ENCODE data around the gene TMCC1. TPM values are rescaled to one million over a fixed set of nuclear protein-coding genes. Genes with fewer than 3 reads are reported as not detected.

TMCC1 gene
- total RNA-seq, 1 experiment from 2014 or later: 6.2 TPM

DNA sequence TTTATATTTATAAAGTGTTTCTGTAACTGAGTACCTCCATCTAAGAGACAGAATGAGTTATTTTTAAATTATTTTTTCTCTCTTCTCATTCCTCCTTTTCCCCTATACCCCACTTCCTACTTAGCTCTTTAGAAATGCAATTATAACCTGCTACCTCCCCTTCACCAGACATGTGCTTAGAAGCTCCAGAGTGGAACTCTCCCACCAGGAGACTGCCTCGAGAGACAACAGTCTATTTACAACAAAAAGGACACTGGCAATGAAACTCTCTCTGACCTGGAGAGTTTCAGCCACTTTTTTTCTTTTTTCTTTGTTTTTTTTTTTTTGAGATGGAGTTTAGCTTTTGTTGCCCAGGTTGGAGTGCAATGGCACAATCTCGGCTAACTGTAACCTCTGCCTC lies 177.7 kb downstream of the TMCC1 start:
- no peak for DNase-seq

GRCh38 chr3:129708328-129708861 lies 185.1 kb downstream of the TMCC1 start:
- Histone ChIP-seq H3K27ac (ENCODE audit: low read length) (no peak overlapping the region), H3K27me3 (ENCODE audit: low read length) (no peaks in the 10 kb centered on the region), H2AFZ (ENCODE audit: low read length) (no peak overlapping the region), H4K20me1 (ENCODE audit: low read length) (no peaks in the 10 kb centered on the region), H3K36me3 (ENCODE audit: low read depth, low read length) (no peaks in the 10 kb centered on the region), H3K4me2 (ENCODE audit: low read length) (no peak overlapping the region), H3K4me3 (ENCODE audit: low read length) (no peak overlapping the region), H3K4me1 (ENCODE audit: insufficient read depth, low read length) (no peaks in the 10 kb centered on the region), H3K9me3 (ENCODE audit: low read length) (no peaks in the 10 kb centered on the region), H3K79me2 (ENCODE audit: low read length) (0 out of 2 replicates have a peak, but pooled peaks cover 6% of the 10 kb centered on the region), H3K9ac (ENCODE audit: low read length) (no peak overlapping the region), H3F3A (ENCODE audit: low read length, unreplicated experiment) (no peaks in the 10 kb centered on the region), H3K9me2 (replicated peaks; ENCODE audit: low read length) (no peaks in the 10 kb centered on the region)
- DNase-seq: no peak
- no peak for ATAC-seq
- ChIA-PET CTCF (no interaction called here), POLR2A (ENCODE audit: unreplicated experiment) (interaction anchor here (0.7 kb wide), 1 partner anchor 829 kb away, joined by 5 read pairs; no protein-coding TSS in a partner anchor)
- intact Hi-C loops (cut with micrococcal nuclease): no loop called here
- TF ChIP-seq EZH2 (IDR thresholded peaks at IDR 0.05; ENCODE audit: low read length, unreplicated experiment) (no peak), EZH2phosphoT487 (IDR thresholded peaks at IDR 0.05; ENCODE audit: borderline replicate concordance, low read length) (no peak)
- TF ChIP-seq, protein P1, sequence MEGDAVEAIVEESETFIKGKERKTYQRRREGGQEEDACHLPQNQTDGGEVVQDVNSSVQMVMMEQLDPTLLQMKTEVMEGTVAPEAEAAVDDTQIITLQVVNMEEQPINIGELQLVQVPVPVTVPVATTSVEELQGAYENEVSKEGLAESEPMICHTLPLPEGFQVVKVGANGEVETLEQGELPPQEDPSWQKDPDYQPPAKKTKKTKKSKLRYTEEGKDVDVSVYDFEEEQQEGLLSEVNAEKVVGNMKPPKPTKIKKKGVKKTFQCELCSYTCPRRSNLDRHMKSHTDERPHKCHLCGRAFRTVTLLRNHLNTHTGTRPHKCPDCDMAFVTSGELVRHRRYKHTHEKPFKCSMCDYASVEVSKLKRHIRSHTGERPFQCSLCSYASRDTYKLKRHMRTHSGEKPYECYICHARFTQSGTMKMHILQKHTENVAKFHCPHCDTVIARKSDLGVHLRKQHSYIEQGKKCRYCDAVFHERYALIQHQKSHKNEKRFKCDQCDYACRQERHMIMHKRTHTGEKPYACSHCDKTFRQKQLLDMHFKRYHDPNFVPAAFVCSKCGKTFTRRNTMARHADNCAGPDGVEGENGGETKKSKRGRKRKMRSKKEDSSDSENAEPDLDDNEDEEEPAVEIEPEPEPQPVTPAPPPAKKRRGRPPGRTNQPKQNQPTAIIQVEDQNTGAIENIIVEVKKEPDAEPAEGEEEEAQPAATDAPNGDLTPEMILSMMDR (conservative IDR thresholded peaks at IDR 0.05; ENCODE audit: low read depth, low read length): no peak
- BruUV-seq (replicated peaks): no TSS peak

More for the DNA sequence above, 177.7 kb downstream of the TMCC1 start:
- Histone ChIP-seq H3K36me3 (ENCODE audit: low read depth, low read length) (no peaks in the 10 kb centered on the region), H3K9me2 (replicated peaks; ENCODE audit: low read length) (no peaks in the 10 kb centered on the region), H3F3A (ENCODE audit: low read length, unreplicated experiment) (no peaks in the 10 kb centered on the region), H3K4me2 (ENCODE audit: low read length) (no peak overlapping the region), H4K20me1 (ENCODE audit: low read length) (no peaks in the 10 kb centered on the region), H3K27me3 (ENCODE audit: low read length) (no peaks in the 10 kb centered on the region), H3K4me3 (ENCODE audit: low read length) (no peak overlapping the region), H3K27ac (ENCODE audit: low read length) (no peak overlapping the region), H3K79me2 (ENCODE audit: low read length) (no peaks in the 10 kb centered on the region), H2AFZ (ENCODE audit: low read length) (no peak overlapping the region), H3K9me3 (ENCODE audit: low read length) (no peaks in the 10 kb centered on the region), H3K4me1 (ENCODE audit: insufficient read depth, low read length) (no peaks in the 10 kb centered on the region), H3K9ac (ENCODE audit: low read length) (no peak overlapping the region)
- intact Hi-C loops (cut with micrococcal nuclease): no loop called here
- CTCF ChIA-PET: interaction anchor here (0.7 kb wide), 1 partner anchor 332 kb away, joined by 3 read pairs; no protein-coding TSS in a partner anchor
- no TSS peak for BruUV-seq (replicated peaks)
- no peak for ATAC-seq
- POLR2A ChIA-PET (ENCODE audit: unreplicated experiment): no interaction called here
- no peak for TF ChIP-seq EZH2 (IDR thresholded peaks at IDR 0.05; ENCODE audit: low read length, unreplicated experiment)
- TF ChIP-seq, protein P1 (conservative IDR thresholded peaks at IDR 0.05; ENCODE audit: low read depth, low read length): no peak
- no peak for TF ChIP-seq EZH2phosphoT487 (IDR thresholded peaks at IDR 0.05; ENCODE audit: borderline replicate concordance, low read length)

- H3K79me2 ChIP-seq (ENCODE audit: low read length): 0 out of 2 replicates have a peak, but pooled peaks cover 6% of the 10 kb centered on the region
- no peaks in the 10 kb centered on the region for H3K4me1 ChIP-seq (ENCODE audit: insufficient read depth, low read length)
- no TSS peak for BruUV-seq (replicated peaks)
- H3F3A ChIP-seq (ENCODE audit: low read length, unreplicated experiment): no peaks in the 10 kb centered on the region
- no peak for ATAC-seq
- intact Hi-C loops (cut with micrococcal nuclease): no loop called here
- H3K4me3 ChIP-seq (ENCODE audit: low read length): no peak overlapping the region
- no peak overlapping the region for H2AFZ ChIP-seq (ENCODE audit: low read length)
- ChIA-PET POLR2A (ENCODE audit: unreplicated experiment) (no interaction called here), CTCF (no interaction called here)
- no peak overlapping the region for H3K4me2 ChIP-seq (ENCODE audit: low read length)
- H3K36me3 ChIP-seq (ENCODE audit: low read depth, low read length): no peaks in the 10 kb centered on the region
- H3K9me2 ChIP-seq (replicated peaks; ENCODE audit: low read length): no peaks in the 10 kb centered on the region
- TF ChIP-seq EZH2phosphoT487 (IDR thresholded peaks at IDR 0.05; ENCODE audit: borderline replicate concordance, low read length) (no peak), EZH2 (IDR thresholded peaks at IDR 0.05; ENCODE audit: low read length, unreplicated experiment) (no peak)
- TF ChIP-seq, protein P1 (conservative IDR thresholded peaks at IDR 0.05; ENCODE audit: low read depth, low read length): no peak
- no peaks in the 10 kb centered on the region for H4K20me1 ChIP-seq (ENCODE audit: low read length)
- H3K27me3 ChIP-seq (ENCODE audit: low read length): no peaks in the 10 kb centered on the region
- H3K27ac ChIP-seq (ENCODE audit: low read length): no peak overlapping the region
- DNase-seq: peak; percentile 13
- no peaks in the 10 kb centered on the region for H3K9me3 ChIP-seq (ENCODE audit: low read length)
- no peak overlapping the region for H3K9ac ChIP-seq (ENCODE audit: low read length)
Measured at GRCh38 chr3:129705274-129705673, 188.2 kb downstream of the TMCC1 start.
